Stimulated activated CD8-positive, alpha-beta memory T cell treated with anti-CD3 and anti-CD28 coated beads, Interleukin-4, amount 100 ng/mL, for 4 hours (primary cell): ENCODE data around the gene GPR26.
"Not testable (repeated sequence)": the region's sequence is repeated elsewhere in the genome, so short reads cannot be mapped to it uniquely, and the experiment has no call there.

ENCODE experiments used
- DNase-seq, 2 donors: peaks; one replicate each; pipeline ENCODE4 v3.0.0-alpha.2; 2020; ENCODE audit warnings: low read depth in 2 of 2, low spot score in 1 of 2

The GPR26 gene

GRCh38 chr10:123704812-123705211 is 38.7 kb downstream of the GPR26 start:
- no peak for DNase-seq

GRCh38 chr10:123706236-123706635 is 40.1 kb downstream of the GPR26 start:
- no peak for DNase-seq

GRCh38 chr10:123715546-123715945 is 49.4 kb downstream of the GPR26 start:
- DNase-seq, result no peak

GRCh38 chr10:123717336-123717735 is 51.2 kb downstream of the GPR26 start:
- DNase-seq, result no peak

- DNase-seq, result no peak
These were observed 52.4 kb downstream of the GPR26 start for GRCh38 chr10:123718544-123719060.

- DNase-seq, result no peak
These were observed 54.4 kb downstream of the GPR26 start for GRCh38 chr10:123720536-123720935.

- DNase-seq, result no peak
These were observed 55.4 kb downstream of the GPR26 start for GRCh38 chr10:123721441-123722049.

- no peak for DNase-seq
These were observed 56.2 kb downstream of the GPR26 start for GRCh38 chr10:123722351-123722750.

- no peak for DNase-seq
These were observed 58.6 kb downstream of the GPR26 start for GRCh38 chr10:123724747-123725146.

- DNase-seq, result no peak
These were observed 60.2 kb downstream of the GPR26 start for GRCh38 chr10:123726381-123726780.

- no peak for DNase-seq
These were observed 60.7 kb downstream of the GPR26 start for GRCh38 chr10:123726836-123727235.

GRCh38 chr10:123729523-123729922 is 63.4 kb downstream of the GPR26 start:
- no peak for DNase-seq

- not testable (repeated sequence) for DNase-seq
These were observed 70.8 kb downstream of the GPR26 start for GRCh38 chr10:123736917-123737316.

- DNase-seq, result no peak
These were observed 75.0 kb downstream of the GPR26 start for GRCh38 chr10:123741146-123741545.

GRCh38 chr10:123741711-123742110 is 75.6 kb downstream of the GPR26 start:
- DNase-seq, result no peak

- DNase-seq, result no peak
These were observed 76.7 kb downstream of the GPR26 start for GRCh38 chr10:123742751-123743440.

- DNase-seq, result no peak
These were observed 77.5 kb downstream of the GPR26 start for GRCh38 chr10:123743441-123744223.

GRCh38 chr10:123744224-123744536 is 78.0 kb downstream of the GPR26 start:
- DNase-seq, result no peak
